MM.1S (cell line): ENCODE results near the gene SLC7A1.

Experiments used
- DNase-seq: peaks from one replicate; pipeline ENCODE4 v3.0.0-alpha.2; 2015
- H2AFZ ChIP-seq: fragments of 300-600 bp; sonication (generic); 2 replicates; pipeline ENCODE4 v1.6.0; 2016; ENCODE audit warnings: antibody characterized with exemption, low read length
- H3F3A ChIP-seq: fragments of 300-600 bp; sonication (generic); 2 replicates; pipeline ENCODE4 v1.6.1; 2016; ENCODE audit warnings: mild to moderate bottlenecking, antibody characterized with exemption, low read length, moderate library complexity, mixed read lengths; ENCODE audit not compliant: insufficient read depth
- H3K27ac ChIP-seq: fragments of 300-600 bp; sonication (generic); 2 replicates; pipeline ENCODE4 v1.5.1; 2016; ENCODE audit warnings: mild to moderate bottlenecking, low read length
- H3K27me3 ChIP-seq: fragments of 300-600 bp; sonication (generic); replicated peaks from 2 replicates; pipeline ENCODE4 v1.6.0; 2016; ENCODE audit warnings: low read length; ENCODE audit not compliant: insufficient read depth
- H3K36me3 ChIP-seq: fragments of 300-600 bp; sonication (generic); replicated peaks from 2 replicates; pipeline ENCODE4 v1.6.1; 2016; ENCODE audit warnings: mild to moderate bottlenecking, low read length, mixed read lengths; ENCODE audit not compliant: insufficient read depth
- H3K4me1 ChIP-seq: fragments of 300-600 bp; sonication (generic); 2 replicates; pipeline ENCODE4 v1.6.1; 2016; ENCODE audit warnings: low read length, mixed read lengths
- H3K4me2 ChIP-seq: fragments of 300-600 bp; sonication (generic); 2 replicates; pipeline ENCODE4 v1.6.0; 2016; ENCODE audit warnings: low read depth, low read length
- H3K4me3 ChIP-seq: fragments of 300-600 bp; sonication (generic); 2 replicates; pipeline ENCODE4 v1.5.1; 2016; ENCODE audit warnings: low read length, mixed read lengths
- H3K79me2 ChIP-seq: fragments of 300-600 bp; sonication (generic); 2 replicates; pipeline ENCODE4 v1.6.1; 2016; ENCODE audit warnings: mixed run types, low read length, mixed read lengths
- H3K9ac ChIP-seq: fragments of 300-600 bp; sonication (generic); 2 replicates; pipeline ENCODE4 v1.6.1; 2016; ENCODE audit warnings: low read length, mixed read lengths
- H3K9me2 ChIP-seq: fragments of 300-600 bp; sonication (generic); replicated peaks from 2 replicates; pipeline ENCODE4 v1.6.1; 2016; ENCODE audit warnings: mild to moderate bottlenecking, low read length, mixed read lengths; ENCODE audit not compliant: insufficient read depth
- H3K9me3 ChIP-seq: fragments of 300-600 bp; sonication (generic); replicated peaks from 2 replicates; pipeline ENCODE4 v1.6.1; 2016; ENCODE audit warnings: mild to moderate bottlenecking, low read length, mixed read lengths; ENCODE audit not compliant: insufficient read depth
- H4K20me1 ChIP-seq: fragments of 300-600 bp; sonication (generic); 2 replicates; pipeline ENCODE4 v1.6.1; 2016; ENCODE audit warnings: mild to moderate bottlenecking, low read length, moderate library complexity, mixed read lengths; ENCODE audit not compliant: insufficient read depth
- EZH2 ChIP-seq: fragments of 300-600 bp; sonication (generic); optimal IDR thresholded peaks from 2 replicates; pipeline ENCODE3; 2017; ENCODE audit warnings: low read depth, mild to moderate bottlenecking, antibody characterized with exemption, low read length, mixed read lengths
- EZH2phosphoT487 ChIP-seq: fragments of 300-600 bp; sonication (generic); IDR thresholded peaks from 2 replicates; pipeline ENCODE4 v1.6.1; 2018; ENCODE audit warnings: antibody characterized with exemption, low read length
- TF ChIP-seq, protein P1 (sequence below): fragments of 300-600 bp; sonication (generic); IDR thresholded peaks from 2 replicates; pipeline ENCODE4 v1.5.1; 2016; ENCODE audit warnings: antibody characterized with exemption, low read length, mixed read lengths

The SLC7A1 gene

DNA sequence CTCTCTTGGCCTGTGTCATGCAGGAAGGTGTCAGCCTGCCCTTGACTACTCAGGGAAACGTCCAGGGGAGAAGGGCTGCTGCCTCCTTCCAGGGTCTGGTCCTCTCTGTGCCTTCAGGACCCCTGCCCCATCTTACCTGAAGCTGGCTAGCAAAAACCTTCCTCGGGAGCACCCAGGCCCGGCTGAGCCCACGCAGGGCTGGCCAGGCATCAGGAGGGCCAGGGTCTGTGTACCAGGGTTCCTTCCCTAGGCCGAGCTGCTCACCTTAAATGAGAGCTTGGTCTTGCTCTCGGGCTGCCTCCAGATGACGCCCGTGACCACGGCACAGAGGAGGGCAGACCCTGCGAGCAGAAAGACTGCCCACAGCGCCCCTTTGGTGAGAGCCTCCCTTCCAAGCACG lies 78.6 kb downstream of the SLC7A1 start:
- Histone ChIP-seq H3K27ac (no peak overlapping the region), H3K4me3 (no peak overlapping the region), H3F3A (no peaks in the 10 kb centered on the region), H4K20me1 (no peaks in the 10 kb centered on the region), H3K27me3 (no peaks in the 10 kb centered on the region), H3K36me3 (no peaks in the 10 kb centered on the region), H3K4me2 (no peak overlapping the region), H3K9ac (no peak overlapping the region), H2AFZ (no peak overlapping the region), H3K4me1 (no peaks in the 10 kb centered on the region), H3K9me2 (no peaks in the 10 kb centered on the region), H3K79me2 (no peaks in the 10 kb centered on the region), H3K9me3 (no peaks in the 10 kb centered on the region)
- TF ChIP-seq EZH2phosphoT487 = no peak
- TF ChIP-seq, protein P1, sequence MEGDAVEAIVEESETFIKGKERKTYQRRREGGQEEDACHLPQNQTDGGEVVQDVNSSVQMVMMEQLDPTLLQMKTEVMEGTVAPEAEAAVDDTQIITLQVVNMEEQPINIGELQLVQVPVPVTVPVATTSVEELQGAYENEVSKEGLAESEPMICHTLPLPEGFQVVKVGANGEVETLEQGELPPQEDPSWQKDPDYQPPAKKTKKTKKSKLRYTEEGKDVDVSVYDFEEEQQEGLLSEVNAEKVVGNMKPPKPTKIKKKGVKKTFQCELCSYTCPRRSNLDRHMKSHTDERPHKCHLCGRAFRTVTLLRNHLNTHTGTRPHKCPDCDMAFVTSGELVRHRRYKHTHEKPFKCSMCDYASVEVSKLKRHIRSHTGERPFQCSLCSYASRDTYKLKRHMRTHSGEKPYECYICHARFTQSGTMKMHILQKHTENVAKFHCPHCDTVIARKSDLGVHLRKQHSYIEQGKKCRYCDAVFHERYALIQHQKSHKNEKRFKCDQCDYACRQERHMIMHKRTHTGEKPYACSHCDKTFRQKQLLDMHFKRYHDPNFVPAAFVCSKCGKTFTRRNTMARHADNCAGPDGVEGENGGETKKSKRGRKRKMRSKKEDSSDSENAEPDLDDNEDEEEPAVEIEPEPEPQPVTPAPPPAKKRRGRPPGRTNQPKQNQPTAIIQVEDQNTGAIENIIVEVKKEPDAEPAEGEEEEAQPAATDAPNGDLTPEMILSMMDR = no peak
- TF ChIP-seq EZH2 = no peak
- DNase-seq = no peak

DNA sequence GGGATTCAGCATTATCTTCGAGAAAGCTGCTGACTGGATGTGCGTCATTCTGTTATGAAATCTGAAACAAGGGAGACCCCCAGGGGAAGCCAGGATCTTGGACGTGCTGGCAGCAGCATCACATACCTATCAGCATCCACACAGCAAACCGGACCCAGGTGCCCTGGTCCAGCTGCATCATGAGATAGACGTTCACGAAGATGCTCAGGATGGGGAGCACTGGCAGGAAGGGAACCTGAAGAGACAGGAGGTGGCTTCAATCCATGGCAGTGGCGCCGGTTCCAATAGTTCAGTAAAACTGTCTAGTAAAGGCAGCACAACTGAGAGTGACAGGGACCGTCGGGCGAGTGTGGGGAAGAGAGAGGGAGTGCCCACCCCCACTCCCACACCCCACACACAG lies 79.5 kb downstream of the SLC7A1 start:
- Histone ChIP-seq H3K36me3 (no peaks in the 10 kb centered on the region), H3K9me2 (no peaks in the 10 kb centered on the region), H3K4me2 (no peak overlapping the region), H2AFZ (no peak overlapping the region), H3K4me3 (no peak overlapping the region), H3K79me2 (no peaks in the 10 kb centered on the region), H3K4me1 (no peaks in the 10 kb centered on the region), H3K9me3 (no peaks in the 10 kb centered on the region), H3K9ac (no peak overlapping the region), H3F3A (no peaks in the 10 kb centered on the region), H3K27ac (no peak overlapping the region), H3K27me3 (no peaks in the 10 kb centered on the region), H4K20me1 (no peaks in the 10 kb centered on the region)
- no peak for TF ChIP-seq EZH2phosphoT487
- TF ChIP-seq EZH2 = no peak
- TF ChIP-seq, protein P1 = no peak
- DNase-seq = no peak

DNA sequence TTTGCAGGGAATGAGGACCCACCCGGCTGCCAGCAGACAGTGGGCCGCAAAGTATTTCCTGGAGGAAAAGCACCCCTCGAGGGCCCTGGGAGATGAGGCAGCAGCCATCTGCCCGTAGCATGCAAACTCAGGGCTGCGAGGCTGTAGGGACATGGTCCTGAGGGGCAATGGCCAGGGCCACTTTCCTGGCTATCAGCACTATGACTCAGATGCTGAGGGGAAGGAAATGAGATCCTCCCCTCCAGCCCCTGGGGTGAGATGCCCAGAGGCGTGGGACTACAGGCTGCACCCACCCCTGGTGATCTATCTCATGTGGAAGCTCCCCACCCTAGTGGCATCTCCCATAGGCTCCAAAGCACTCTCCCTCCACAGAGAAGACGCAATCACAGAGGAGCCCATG lies 80.1 kb downstream of the SLC7A1 start:
- Histone ChIP-seq H3K9ac (no peak overlapping the region), H3K4me1 (no peaks in the 10 kb centered on the region), H3K27me3 (no peaks in the 10 kb centered on the region), H3K79me2 (no peaks in the 10 kb centered on the region), H3K9me2 (no peaks in the 10 kb centered on the region), H2AFZ (no peak overlapping the region), H3K36me3 (no peaks in the 10 kb centered on the region), H3K4me3 (no peak overlapping the region), H3F3A (no peaks in the 10 kb centered on the region), H3K27ac (no peak overlapping the region), H3K4me2 (no peak overlapping the region), H3K9me3 (no peaks in the 10 kb centered on the region), H4K20me1 (no peaks in the 10 kb centered on the region)
- no peak for DNase-seq
- no peak for TF ChIP-seq EZH2phosphoT487
- no peak for TF ChIP-seq EZH2
- TF ChIP-seq, protein P1 = no peak
